Measurements from ENCODE around the gene CALD1. TPM values are rescaled to one million over a fixed set of nuclear protein-coding genes. Genes with fewer than 3 reads are reported as not detected.

Gene CALD1
- total RNA-seq, 2 donors from 2014 or later: 912 to 1,038 TPM

- Histone ChIP-seq H3K27ac (peak overlapping the region; percentile 65 to 66), H3K4me3 (peak overlapping the region; percentile 5), H3K4me1 (ENCODE audit: control insufficient read depth in 1 of 2, low read depth in 2 of 2) (peaks cover 46 to 83% of the 10 kb centered on the region in 2 donors), H3K27me3 (replicated peaks; ENCODE audit: insufficient read depth) (no peaks in the 10 kb centered on the region), H3K36me3 (no peaks in the 10 kb centered on the region), H3K9me3 (no peaks in the 10 kb centered on the region)
- TF ChIP-seq, protein P1, sequence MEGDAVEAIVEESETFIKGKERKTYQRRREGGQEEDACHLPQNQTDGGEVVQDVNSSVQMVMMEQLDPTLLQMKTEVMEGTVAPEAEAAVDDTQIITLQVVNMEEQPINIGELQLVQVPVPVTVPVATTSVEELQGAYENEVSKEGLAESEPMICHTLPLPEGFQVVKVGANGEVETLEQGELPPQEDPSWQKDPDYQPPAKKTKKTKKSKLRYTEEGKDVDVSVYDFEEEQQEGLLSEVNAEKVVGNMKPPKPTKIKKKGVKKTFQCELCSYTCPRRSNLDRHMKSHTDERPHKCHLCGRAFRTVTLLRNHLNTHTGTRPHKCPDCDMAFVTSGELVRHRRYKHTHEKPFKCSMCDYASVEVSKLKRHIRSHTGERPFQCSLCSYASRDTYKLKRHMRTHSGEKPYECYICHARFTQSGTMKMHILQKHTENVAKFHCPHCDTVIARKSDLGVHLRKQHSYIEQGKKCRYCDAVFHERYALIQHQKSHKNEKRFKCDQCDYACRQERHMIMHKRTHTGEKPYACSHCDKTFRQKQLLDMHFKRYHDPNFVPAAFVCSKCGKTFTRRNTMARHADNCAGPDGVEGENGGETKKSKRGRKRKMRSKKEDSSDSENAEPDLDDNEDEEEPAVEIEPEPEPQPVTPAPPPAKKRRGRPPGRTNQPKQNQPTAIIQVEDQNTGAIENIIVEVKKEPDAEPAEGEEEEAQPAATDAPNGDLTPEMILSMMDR (IDR thresholded peaks at IDR 0.05): no peak
- DNase-seq (ENCODE audit: low spot score): no peak
- ATAC-seq (ENCODE audit: insufficient number of reproducible peaks, low FRiP score, low read depth): no peak
Measured at GRCh38 chr7:134804854-134805253, 25.4 kb downstream of the CALD1 start.

DNA sequence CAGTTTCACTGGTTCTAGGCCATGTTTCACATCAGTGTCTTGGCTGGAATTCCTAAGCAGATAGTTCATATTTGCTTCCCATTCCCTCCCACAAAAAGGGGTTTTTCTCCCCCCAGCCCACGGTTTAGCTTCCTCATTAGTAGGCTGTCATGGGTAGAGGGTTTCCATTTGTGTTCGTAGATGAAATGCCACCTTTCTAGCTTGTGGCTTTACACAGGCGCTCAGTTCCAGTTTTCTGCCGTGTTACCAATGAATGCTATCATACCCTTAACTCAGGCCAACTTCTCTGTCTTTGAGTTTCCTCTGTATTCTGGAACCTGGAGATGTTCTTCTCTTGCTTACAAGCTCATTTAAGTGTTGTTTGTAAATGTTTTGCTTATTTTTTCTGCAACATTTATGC, 26.8 kb downstream of the CALD1 start:
- ATAC-seq (ENCODE audit: insufficient number of reproducible peaks, low FRiP score, low read depth): no peak
- Histone ChIP-seq H3K27ac (peak overlapping the region; percentile 65 to 66), H3K4me1 (ENCODE audit: control insufficient read depth in 1 of 2, low read depth in 2 of 2) (peaks cover 54 to 85% of the 10 kb centered on the region in 2 donors)

GRCh38 chr7:134809616-134810015, 30.2 kb downstream of the CALD1 start:
- TF ChIP-seq, protein P1 (IDR thresholded peaks at IDR 0.05): no peak
- Histone ChIP-seq H3K27ac (peak overlapping the region; percentile 51 to 66), H3K36me3 (no peaks in the 10 kb centered on the region), H3K4me1 (ENCODE audit: control insufficient read depth in 1 of 2, low read depth in 2 of 2) (peaks cover 75 to 96% of the 10 kb centered on the region in 2 donors), H3K9me3 (no peaks in the 10 kb centered on the region), H3K27me3 (replicated peaks; ENCODE audit: insufficient read depth) (no peaks in the 10 kb centered on the region), H3K4me3 (no peak overlapping the region)
- ATAC-seq (ENCODE audit: insufficient number of reproducible peaks, low FRiP score, low read depth) (no peak), DNase-seq (ENCODE audit: low spot score) (no peak)

More for the DNA sequence above, 26.8 kb downstream of the CALD1 start:
- Histone ChIP-seq H3K9me3 (no peaks in the 10 kb centered on the region), H3K27me3 (replicated peaks; ENCODE audit: insufficient read depth) (no peaks in the 10 kb centered on the region), H3K36me3 (no peaks in the 10 kb centered on the region), H3K4me3 (no peak overlapping the region)
- TF ChIP-seq, protein P1 (IDR thresholded peaks at IDR 0.05): no peak
- no peak for DNase-seq (ENCODE audit: low spot score)

GRCh38 chr7:134811765-134812164, 32.3 kb downstream of the CALD1 start:
- peak overlapping the region; percentile 5 for H3K4me3 ChIP-seq
- peaks cover 71 to 98% of the 10 kb centered on the region in 2 donors for H3K4me1 ChIP-seq (ENCODE audit: control insufficient read depth in 1 of 2, low read depth in 2 of 2)
- H3K27me3 ChIP-seq (replicated peaks; ENCODE audit: insufficient read depth): no peaks in the 10 kb centered on the region
- ATAC-seq (ENCODE audit: insufficient number of reproducible peaks, low FRiP score, low read depth) (no peak), DNase-seq (ENCODE audit: low spot score) (no peak)
- H3K27ac ChIP-seq: peak overlapping the region; percentile 51 to 66
- no peaks in the 10 kb centered on the region for H3K9me3 ChIP-seq
- H3K36me3 ChIP-seq: no peaks in the 10 kb centered on the region
- TF ChIP-seq, protein P1 (IDR thresholded peaks at IDR 0.05): no peak

DNA sequence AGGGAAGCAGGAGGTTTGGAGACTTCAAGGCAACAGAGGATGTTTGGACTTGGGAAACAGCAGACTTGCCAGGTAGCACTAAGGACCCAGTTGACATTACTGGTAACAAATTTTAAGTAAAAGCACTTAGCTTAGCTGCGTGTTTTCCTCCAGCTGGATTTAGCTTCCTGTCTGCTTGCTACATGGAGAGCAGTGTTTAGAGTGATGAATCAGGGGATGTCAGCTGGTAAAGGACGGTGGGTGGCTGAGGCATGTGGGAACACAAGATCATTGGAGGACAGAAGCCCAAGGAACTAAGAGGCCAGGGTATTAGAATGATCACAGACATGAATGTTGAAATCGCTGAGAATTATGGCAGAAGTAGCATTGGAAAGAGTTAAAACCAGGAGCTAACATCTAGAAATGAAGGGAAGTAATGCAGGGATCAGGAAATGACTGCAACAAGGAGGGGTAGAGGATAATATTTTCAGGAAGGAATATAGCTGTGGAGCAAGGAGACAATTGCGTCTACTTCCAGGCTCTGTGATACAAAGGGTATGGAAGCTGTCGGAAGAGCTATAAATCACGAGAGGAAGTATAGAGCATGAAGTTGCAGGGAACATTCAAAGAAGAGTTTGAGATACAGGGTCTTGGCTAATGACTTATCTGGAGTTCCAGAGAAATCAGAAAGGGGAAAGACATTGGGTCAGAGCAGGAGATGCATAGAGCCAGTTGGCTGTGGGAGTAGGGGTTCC, 34.4 kb downstream of the CALD1 start:
- Histone ChIP-seq H3K27ac (peak overlapping the region; percentile 51 to 66), H3K36me3 (no peaks in the 10 kb centered on the region), H3K27me3 (replicated peaks; ENCODE audit: insufficient read depth) (no peaks in the 10 kb centered on the region), H3K4me3 (no peak overlapping the region), H3K9me3 (no peaks in the 10 kb centered on the region), H3K4me1 (ENCODE audit: control insufficient read depth in 1 of 2, low read depth in 2 of 2) (peaks cover 60 to 98% of the 10 kb centered on the region in 2 donors)
- ATAC-seq (ENCODE audit: insufficient number of reproducible peaks, low FRiP score, low read depth): no peak
- DNase-seq (ENCODE audit: low spot score): no peak
- TF ChIP-seq, protein P1 (IDR thresholded peaks at IDR 0.05): no peak
